KOPT-K1 (cell line): Measurements from ENCODE around the gene TANC1.

ENCODE experiments used
- H3K27ac ChIP-seq: fragments of 200-600 bp; sonication (generic); 2 replicates; pipeline ENCODE4 v1.5.1; 2016; ENCODE audit warnings: antibody characterized with exemption, mild to moderate bottlenecking, low read depth, low read length; ENCODE audit not compliant: poor library complexity, severe bottlenecking
- H3K36me3 ChIP-seq: fragments of 200-600 bp; sonication (generic); 2 replicates; pipeline ENCODE4 v1.5.1; 2017; ENCODE audit warnings: antibody characterized with exemption, mild to moderate bottlenecking, low read length, moderate library complexity; ENCODE audit not compliant: insufficient read depth
- H3K9me3 ChIP-seq: fragments of 200-600 bp; sonication (generic); 2 replicates; pipeline ENCODE4 v1.5.1; 2017; ENCODE audit warnings: antibody characterized with exemption, low read length, mild to moderate bottlenecking; ENCODE audit not compliant: insufficient read depth, poor library complexity, severe bottlenecking

The TANC1 gene

DNA sequence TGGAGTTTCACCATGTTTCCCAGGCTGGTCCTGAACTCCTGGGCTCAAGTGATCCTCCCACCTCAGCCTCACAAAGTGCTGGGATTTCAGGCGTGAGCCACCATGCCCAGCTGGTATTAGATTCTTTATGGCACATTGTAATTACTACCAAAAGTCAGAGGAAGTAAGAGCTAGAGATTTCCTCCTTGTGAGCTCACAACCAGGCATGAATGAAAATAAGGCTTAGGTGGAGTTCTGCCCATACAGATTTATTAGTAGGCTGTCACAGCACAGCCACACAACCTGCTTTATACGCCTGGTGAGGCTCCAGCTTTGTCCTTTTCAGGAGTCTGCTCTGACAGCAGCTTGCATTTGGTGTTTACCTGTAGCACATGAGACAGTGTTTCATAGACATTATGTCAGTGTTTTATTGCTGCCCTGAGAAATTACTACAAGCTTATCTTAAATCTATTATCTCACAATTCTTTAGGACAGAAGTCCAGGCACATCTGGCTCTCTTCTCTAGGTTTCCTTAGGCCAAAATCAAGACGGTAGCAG is 156.6 kb downstream of the TANC1 start:
- Histone ChIP-seq H3K9me3 (no peaks in the 10 kb centered on the region), H3K36me3 (no peaks in the 10 kb centered on the region), H3K27ac (no peak overlapping the region)

DNA sequence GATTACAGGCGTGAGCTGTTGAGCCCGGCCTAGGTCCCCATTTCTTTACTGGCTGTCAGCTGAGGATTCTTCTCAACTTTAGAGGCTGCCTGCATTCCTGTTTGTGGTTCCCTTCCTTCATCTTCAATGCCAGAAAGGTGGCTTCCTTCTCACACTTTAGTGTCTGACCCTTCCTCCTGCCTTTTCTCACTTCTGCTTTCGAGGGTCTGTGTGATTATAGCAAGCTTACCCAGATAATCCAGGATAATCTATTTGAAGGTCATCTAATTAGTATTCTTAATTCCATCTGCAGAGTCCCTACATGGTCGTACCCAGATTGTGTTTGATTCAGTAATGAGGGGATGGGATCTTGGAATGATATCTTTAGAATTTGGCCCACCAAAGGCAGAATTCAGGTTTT is 157.4 kb downstream of the TANC1 start:
- no peaks in the 10 kb centered on the region for H3K9me3 ChIP-seq
- H3K36me3 ChIP-seq = no peaks in the 10 kb centered on the region
- no peak overlapping the region for H3K27ac ChIP-seq

- H3K9me3 ChIP-seq = no peaks in the 10 kb centered on the region
- H3K36me3 ChIP-seq = no peaks in the 10 kb centered on the region
- H3K27ac ChIP-seq = no peak overlapping the region
Measured at GRCh38 chr2:159126432-159127022, 158.1 kb downstream of the TANC1 start.

GRCh38 chr2:159128191-159128590 is 159.8 kb downstream of the TANC1 start:
- Histone ChIP-seq H3K9me3 (no peaks in the 10 kb centered on the region), H3K27ac (no peak overlapping the region), H3K36me3 (no peaks in the 10 kb centered on the region)

- Histone ChIP-seq H3K36me3 (no peaks in the 10 kb centered on the region), H3K9me3 (no peaks in the 10 kb centered on the region), H3K27ac (no peak overlapping the region)
Measured at GRCh38 chr2:159129269-159129668, 160.8 kb downstream of the TANC1 start.

- no peaks in the 10 kb centered on the region for H3K9me3 ChIP-seq
- no peak overlapping the region for H3K27ac ChIP-seq
- no peaks in the 10 kb centered on the region for H3K36me3 ChIP-seq
Measured at GRCh38 chr2:159129824-159130223, 161.4 kb downstream of the TANC1 start.

DNA sequence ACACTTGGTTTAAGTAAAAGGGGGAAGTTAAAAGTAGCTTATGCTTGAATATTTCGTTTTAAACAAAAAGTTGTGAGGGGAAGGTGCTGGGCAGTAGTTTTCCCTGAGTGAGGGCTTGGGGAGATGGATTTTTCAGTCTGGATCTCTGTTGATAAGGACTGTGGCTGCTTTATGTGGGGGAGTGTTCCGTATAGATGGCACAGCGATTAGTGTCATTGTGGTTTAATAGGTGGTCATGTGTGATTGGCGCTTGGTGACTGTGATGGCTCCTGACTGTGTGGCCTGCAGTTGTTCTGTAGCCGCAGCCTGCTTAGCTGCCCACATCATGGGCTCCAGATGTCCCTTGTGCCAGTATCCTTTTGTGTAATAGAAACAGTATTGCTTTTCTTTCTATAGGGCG is 161.9 kb downstream of the TANC1 start:
- H3K9me3 ChIP-seq = no peaks in the 10 kb centered on the region

GRCh38 chr2:159131267-159131913 is 162.9 kb downstream of the TANC1 start:
- H3K27ac ChIP-seq = no peak overlapping the region
- no peaks in the 10 kb centered on the region for H3K36me3 ChIP-seq
- H3K9me3 ChIP-seq = no peaks in the 10 kb centered on the region

More for the DNA sequence above, 161.9 kb downstream of the TANC1 start:
- no peak overlapping the region for H3K27ac ChIP-seq
- no peaks in the 10 kb centered on the region for H3K36me3 ChIP-seq

- H3K36me3 ChIP-seq = no peaks in the 10 kb centered on the region
- no peaks in the 10 kb centered on the region for H3K9me3 ChIP-seq
- no peak overlapping the region for H3K27ac ChIP-seq
Measured at GRCh38 chr2:159131914-159132281, 163.5 kb downstream of the TANC1 start.

DNA sequence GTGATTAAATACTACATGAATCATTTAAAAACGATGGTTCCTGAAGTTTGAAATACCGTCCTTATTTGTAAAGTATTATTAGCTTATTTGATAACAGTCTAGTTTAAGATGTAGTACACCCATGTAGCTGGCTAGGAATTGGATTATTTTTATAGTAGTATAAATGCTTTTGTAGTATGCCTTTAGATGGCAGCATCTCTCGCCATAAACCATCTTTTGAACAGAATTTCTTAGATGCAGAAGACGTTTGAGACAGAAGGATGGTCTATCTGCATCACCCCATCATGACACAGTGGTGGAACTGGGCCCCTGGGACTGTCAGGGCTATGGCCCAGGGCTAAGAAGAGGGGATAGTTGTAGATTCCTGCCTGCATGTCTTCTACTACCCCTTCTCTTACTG is 165.4 kb downstream of the TANC1 start:
- Histone ChIP-seq H3K27ac (no peak overlapping the region), H3K36me3 (no peaks in the 10 kb centered on the region), H3K9me3 (no peaks in the 10 kb centered on the region)

DNA sequence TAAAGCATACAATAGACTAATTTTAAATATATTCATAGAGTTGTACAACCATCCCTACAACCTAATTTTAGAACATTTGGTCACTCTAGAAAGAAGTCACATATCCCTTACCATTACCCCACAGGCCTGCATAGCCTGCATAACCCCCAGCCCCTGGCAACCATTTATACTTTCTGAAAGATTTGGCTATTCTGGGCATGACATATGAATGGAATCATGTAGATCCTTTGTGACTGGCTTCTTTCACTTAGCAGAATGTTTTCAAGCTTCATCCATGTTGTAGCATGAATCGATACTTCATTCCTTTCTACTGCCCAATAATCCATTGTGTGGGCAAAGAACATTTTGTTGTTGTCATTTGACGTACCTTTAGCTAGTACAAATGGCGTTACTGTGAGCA is 166.5 kb downstream of the TANC1 start:
- Histone ChIP-seq H3K27ac (no peak overlapping the region), H3K36me3 (no peaks in the 10 kb centered on the region), H3K9me3 (no peaks in the 10 kb centered on the region)

- H3K9me3 ChIP-seq = no peaks in the 10 kb centered on the region
- no peaks in the 10 kb centered on the region for H3K36me3 ChIP-seq
- H3K27ac ChIP-seq = no peak overlapping the region
Measured at GRCh38 chr2:159136391-159136790, 168.0 kb downstream of the TANC1 start.

DNA sequence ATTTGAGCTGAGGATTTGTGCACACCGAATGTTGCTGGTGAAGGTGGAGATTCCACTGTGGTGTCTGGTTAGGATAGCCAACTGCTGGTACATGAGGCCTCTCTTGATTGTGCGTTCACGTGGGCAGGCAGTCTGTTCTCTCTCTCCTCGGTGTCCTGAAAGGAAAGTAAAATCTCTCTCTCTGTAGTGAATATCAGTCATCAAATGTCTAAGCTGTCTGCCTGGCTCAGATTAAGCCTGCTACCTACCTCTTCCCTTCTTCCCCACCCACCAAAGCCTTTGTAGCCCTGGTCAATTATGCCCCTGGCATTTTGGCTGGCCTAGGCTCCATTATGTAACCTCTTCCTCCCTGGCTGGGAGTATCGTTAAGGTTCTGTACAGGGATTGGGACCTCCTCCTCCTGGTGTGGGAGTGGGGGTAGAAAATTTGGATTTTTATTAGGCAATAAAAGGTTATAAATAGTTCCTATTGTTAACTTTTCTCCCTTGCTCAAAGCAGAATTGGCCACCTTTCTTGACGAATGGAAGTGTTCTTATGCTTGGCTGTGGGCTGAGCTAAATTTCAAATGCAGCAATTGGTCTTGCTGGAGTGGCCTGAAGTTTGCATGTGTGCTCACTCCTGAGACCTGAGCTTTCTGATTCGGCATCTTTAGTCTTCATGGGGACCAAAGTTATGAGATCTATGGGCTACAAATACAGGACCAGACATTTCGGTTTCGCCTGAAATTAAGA is 169.2 kb downstream of the TANC1 start:
- no peaks in the 10 kb centered on the region for H3K9me3 ChIP-seq
- H3K36me3 ChIP-seq = no peaks in the 10 kb centered on the region
- no peak overlapping the region for H3K27ac ChIP-seq

DNA sequence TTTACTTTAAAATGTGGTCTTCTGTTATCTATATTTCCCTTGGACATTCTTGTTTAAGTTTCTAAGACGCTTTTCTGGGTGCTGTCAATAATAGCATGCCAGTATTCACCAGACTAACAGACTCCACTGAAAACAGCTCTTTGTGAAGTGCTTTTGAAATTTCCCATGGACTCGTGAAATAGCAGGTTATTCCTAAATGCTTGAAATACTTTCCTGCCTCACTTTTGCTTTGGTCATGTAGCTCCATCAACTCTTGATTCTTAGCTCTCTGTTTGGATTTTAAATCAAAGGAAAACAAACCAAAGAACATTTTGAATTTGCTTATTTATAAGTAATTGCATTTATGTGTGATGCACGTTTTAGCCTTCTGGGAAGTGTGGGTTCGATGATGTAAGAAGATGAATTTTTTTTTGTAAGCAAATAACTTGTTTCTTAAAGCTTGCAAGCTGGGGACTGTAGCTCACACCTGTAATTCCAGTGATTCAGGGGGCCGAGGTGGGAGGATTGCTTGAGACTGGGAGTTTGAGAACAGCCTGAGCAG is 170.3 kb downstream of the TANC1 start:
- no peaks in the 10 kb centered on the region for H3K9me3 ChIP-seq
- H3K36me3 ChIP-seq = no peaks in the 10 kb centered on the region
- no peak overlapping the region for H3K27ac ChIP-seq

DNA sequence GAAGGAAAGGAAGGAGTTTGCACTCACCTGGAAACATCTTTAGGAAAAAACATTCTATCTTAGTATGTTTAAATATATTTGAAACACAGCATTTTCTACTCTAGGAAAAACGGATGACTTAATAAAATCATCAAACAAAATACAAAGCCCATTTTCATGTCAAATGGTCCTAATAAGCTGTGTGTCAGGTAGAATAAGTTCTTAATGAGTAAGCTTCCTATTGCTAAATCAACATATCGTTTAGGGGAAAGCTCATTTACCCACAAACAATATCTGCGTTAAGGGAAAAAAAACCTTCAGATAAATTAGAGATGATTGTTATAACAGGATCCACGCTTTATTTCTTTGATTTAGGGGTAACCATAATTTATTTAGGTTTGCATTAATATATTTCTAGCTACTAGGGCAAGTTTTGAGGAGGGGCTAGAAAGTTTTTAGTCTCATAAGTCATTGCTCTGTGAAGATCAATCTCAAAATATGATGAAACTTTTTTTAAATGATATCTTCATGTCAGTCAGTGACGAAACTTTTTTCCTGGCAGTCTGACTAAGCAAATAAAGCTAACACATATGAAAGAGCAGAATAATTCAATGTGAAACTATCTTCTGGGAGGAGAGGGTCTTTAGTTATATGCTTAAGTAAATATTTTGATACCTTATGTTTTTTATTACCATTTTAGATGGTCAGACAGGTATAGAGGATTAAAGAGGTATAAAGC is 170.9 kb downstream of the TANC1 start:
- no peaks in the 10 kb centered on the region for H3K36me3 ChIP-seq
- H3K9me3 ChIP-seq = no peaks in the 10 kb centered on the region
- no peak overlapping the region for H3K27ac ChIP-seq
